CD14-positive monocyte (primary cell): ENCODE data around the gene MLLT3. TPM values are rescaled to one million over a fixed set of nuclear protein-coding genes. Genes with fewer than 3 reads are reported as not detected.

Experiments
- DNase-seq, 3 donors: peaks; one replicate each; pipeline ENCODE4 v3.0.0-alpha.2; 2011 to 2022
- H2AFZ ChIP-seq: 2 replicates; pipeline ENCODE4 v1.6.0; 2012; ENCODE audit warnings: mild to moderate bottlenecking, low read depth, low read length, inconsistent platforms; ENCODE audit not compliant: insufficient read depth, poor library complexity, severe bottlenecking
- H3K27ac ChIP-seq, 2 donors: 1 replicate in 1 of 2; 2 replicates in 1 of 2; pipeline ENCODE4 v1.5.1; 2012 to 2013; ENCODE audit warnings: low read length in 2 of 2, control low read depth in 1 of 2, inconsistent platforms in 1 of 2, low read depth in 1 of 2, mild to moderate bottlenecking in 1 of 2
- H3K27me3 ChIP-seq, 2 donors: one replicate each; pipeline versions ENCODE4 v1.6.0 to v1.6.1; 2011 to 2013; ENCODE audit warnings: low read length in 2 of 2; ENCODE audit not compliant: control insufficient read depth in 2 of 2, insufficient read depth in 2 of 2
- H3K36me3 ChIP-seq, 2 donors: replicated peaks in 1 of 2; 1 replicate in 1 of 2; 2 replicates in 1 of 2; pipeline versions ENCODE4 v1.5.1 to v1.6.1; 2012 to 2013; ENCODE audit warnings: low read length in 2 of 2, control low read depth in 1 of 2, inconsistent platforms in 1 of 2, mild to moderate bottlenecking in 1 of 2; ENCODE audit not compliant: insufficient read depth in 2 of 2, control insufficient read depth in 1 of 2
- H3K4me1 ChIP-seq, 2 donors: 1 replicate in 1 of 2; 2 replicates in 1 of 2; pipeline versions ENCODE4 v1.5.1 to v1.6.1; 2012 to 2013; ENCODE audit warnings: low read length in 2 of 2, control low read depth in 1 of 2, inconsistent platforms in 1 of 2, mild to moderate bottlenecking in 1 of 2, moderate library complexity in 1 of 2; ENCODE audit not compliant: insufficient read depth in 2 of 2, control insufficient read depth in 1 of 2
- H3K4me2 ChIP-seq: replicated peaks from 2 replicates; pipeline ENCODE3; 2012; ENCODE audit warnings: low read length, moderate library complexity, mild to moderate bottlenecking; ENCODE audit not compliant: poor library complexity, severe bottlenecking; ENCODE audit errors: extremely low read depth
- H3K4me3 ChIP-seq, 3 experiments: fragments of 200-600 bp in 1 of 3; sonication (generic) in 1 of 3; replicated peaks in 1 of 3; 1 replicate in 2 of 3; 2 replicates in 1 of 3; pipeline ENCODE4 v1.5.1; 2011 to 2013; ENCODE audit warnings: low read length in 3 of 3, mild to moderate bottlenecking in 3 of 3, control low read depth in 2 of 3, low read depth in 2 of 3, inconsistent platforms in 1 of 3, moderate library complexity in 1 of 3
- H3K79me2 ChIP-seq: 2 replicates; pipeline ENCODE4 v1.6.0; 2012; ENCODE audit warnings: mild to moderate bottlenecking, control low read depth, inconsistent platforms, low read length, moderate library complexity; ENCODE audit not compliant: insufficient read depth
- H3K9ac ChIP-seq: 2 replicates; pipeline ENCODE4 v1.6.0; 2017; ENCODE audit warnings: low read length, mild to moderate bottlenecking; ENCODE audit not compliant: insufficient read depth, poor library complexity, severe bottlenecking
- H3K9me3 ChIP-seq, 2 donors: replicated peaks in 1 of 2; 1 replicate in 1 of 2; 2 replicates in 1 of 2; pipeline versions ENCODE4 v1.5.1 to v1.6.1; 2012 to 2013; ENCODE audit warnings: low read length in 2 of 2, control low read depth in 1 of 2; ENCODE audit not compliant: control insufficient read depth in 1 of 2, insufficient read depth in 1 of 2
- H4K20me1 ChIP-seq: 2 replicates; pipeline ENCODE4 v1.6.0; 2012; ENCODE audit warnings: mild to moderate bottlenecking, low read length, control low read depth, moderate library complexity; ENCODE audit not compliant: insufficient read depth
- H3K27ac Mint-ChIP-seq, 7 donors: one replicate each; pipeline ENCODE4 v1.8.0; 2020; ENCODE audit warnings: mild to moderate bottlenecking in 7 of 7, mixed read lengths in 7 of 7, moderate library complexity in 6 of 7, inconsistent platforms in 2 of 7
- H3K27me3 Mint-ChIP-seq, 3 donors: one replicate each; pipeline ENCODE4 v1.8.0; 2021 to 2022; ENCODE audit warnings: low read depth in 3 of 3, mild to moderate bottlenecking in 3 of 3, mixed read lengths in 3 of 3, moderate library complexity in 3 of 3, inconsistent platforms in 1 of 3
- H3K36me3 Mint-ChIP-seq, 2 donors: one replicate each; pipeline ENCODE4 v1.8.0; 2020; ENCODE audit warnings: mixed read lengths in 2 of 2, inconsistent platforms in 1 of 2, mild to moderate bottlenecking in 1 of 2
- H3K4me1 Mint-ChIP-seq: one replicate; pipeline ENCODE4 v1.8.0; 2020; ENCODE audit warnings: mild to moderate bottlenecking, mixed read lengths
- H3K4me3 Mint-ChIP-seq, 2 donors: one replicate each; pipeline ENCODE4 v1.8.0; 2020; ENCODE audit warnings: mild to moderate bottlenecking in 2 of 2, mixed read lengths in 2 of 2, moderate library complexity in 1 of 2
- H3K9me3 Mint-ChIP-seq, 7 donors: one replicate each; pipeline ENCODE4 v1.8.0; 2020 to 2022; ENCODE audit warnings: mixed read lengths in 7 of 7, mild to moderate bottlenecking in 6 of 7, moderate library complexity in 6 of 7, inconsistent platforms in 2 of 7
- WGBS: methylation state at CpG from one replicate; pipeline ENCODE4 v1.1.5; 2013; ENCODE audit warnings: missing lambda C conversion rate; ENCODE audit not compliant: insufficient coverage; 5-methylcytosine and 5-hydroxymethylcytosine counted together
- intact Hi-C, 2 donors: fragments of 100-400 bp; cut with micrococcal nuclease; formaldehyde crosslinking; loops; one replicate each; pipeline versions ENCODE4 v1.15.0 to v1.15.1; 2023
- polyA plus RNA-seq, 3 donors: library from polyadenylated mRNA; depleted of rRNA in 1 of 3; unstranded in 2 of 3; stranded (reverse) in 1 of 3; fragments of 300-500 nt in 2 of 3; fragments of >200 nt in 1 of 3; fragmentation: Illumina TruSeq in 2 of 3; gene quantifications; 1 replicate in 2 of 3; 2 replicates in 1 of 3; pipeline ENCODE4 v1.2.3, GENCODE V29; 2012 to 2021
- TF ChIP-seq, protein P1 (sequence below): fragments of 200-600 bp; IDR thresholded peaks from one replicate; pipeline ENCODE4 v1.8.0; 2022; ENCODE audit warnings: antibody characterized with exemption, mild to moderate bottlenecking

The MLLT3 gene
- polyA plus RNA-seq, 3 donors: 0.81 to 2.3 (median 1.5) TPM

- Histone ChIP-seq H2AFZ (no peak overlapping the region), H3K27ac (no peak overlapping the region), H3K9ac (no peak overlapping the region), H3K27me3 (no peaks in the 10 kb centered on the region), H3K4me3 (no peak overlapping the region), H3K9me3 (no peaks in the 10 kb centered on the region), H3K4me2 (no peak overlapping the region), H3K4me1 (no peaks in the 10 kb centered on the region), H3K36me3 (no peaks in the 10 kb centered on the region), H4K20me1 (no peaks in the 10 kb centered on the region), H3K79me2 (no peaks in the 10 kb centered on the region)
- Mint-ChIP-seq H3K4me1 (peaks cover 10% of the 10 kb centered on the region), H3K4me3 (no peak overlapping the region), H3K9me3 (peaks cover 0 to 3% (median under 1%) of the 10 kb centered on the region in 7 donors), H3K27ac (no peak overlapping the region), H3K27me3 (no peaks in the 10 kb centered on the region), H3K36me3 (no peaks in the 10 kb centered on the region)
- TF ChIP-seq, protein P1, sequence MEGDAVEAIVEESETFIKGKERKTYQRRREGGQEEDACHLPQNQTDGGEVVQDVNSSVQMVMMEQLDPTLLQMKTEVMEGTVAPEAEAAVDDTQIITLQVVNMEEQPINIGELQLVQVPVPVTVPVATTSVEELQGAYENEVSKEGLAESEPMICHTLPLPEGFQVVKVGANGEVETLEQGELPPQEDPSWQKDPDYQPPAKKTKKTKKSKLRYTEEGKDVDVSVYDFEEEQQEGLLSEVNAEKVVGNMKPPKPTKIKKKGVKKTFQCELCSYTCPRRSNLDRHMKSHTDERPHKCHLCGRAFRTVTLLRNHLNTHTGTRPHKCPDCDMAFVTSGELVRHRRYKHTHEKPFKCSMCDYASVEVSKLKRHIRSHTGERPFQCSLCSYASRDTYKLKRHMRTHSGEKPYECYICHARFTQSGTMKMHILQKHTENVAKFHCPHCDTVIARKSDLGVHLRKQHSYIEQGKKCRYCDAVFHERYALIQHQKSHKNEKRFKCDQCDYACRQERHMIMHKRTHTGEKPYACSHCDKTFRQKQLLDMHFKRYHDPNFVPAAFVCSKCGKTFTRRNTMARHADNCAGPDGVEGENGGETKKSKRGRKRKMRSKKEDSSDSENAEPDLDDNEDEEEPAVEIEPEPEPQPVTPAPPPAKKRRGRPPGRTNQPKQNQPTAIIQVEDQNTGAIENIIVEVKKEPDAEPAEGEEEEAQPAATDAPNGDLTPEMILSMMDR: no peak
- no peak for DNase-seq
- intact Hi-C loops: no loop called here
- 100% methylated on average over 1 of the region's 1 CpG for WGBS
These were observed 133.6 kb downstream of the MLLT3 start for GRCh38 chr9:20488691-20489090.

DNA sequence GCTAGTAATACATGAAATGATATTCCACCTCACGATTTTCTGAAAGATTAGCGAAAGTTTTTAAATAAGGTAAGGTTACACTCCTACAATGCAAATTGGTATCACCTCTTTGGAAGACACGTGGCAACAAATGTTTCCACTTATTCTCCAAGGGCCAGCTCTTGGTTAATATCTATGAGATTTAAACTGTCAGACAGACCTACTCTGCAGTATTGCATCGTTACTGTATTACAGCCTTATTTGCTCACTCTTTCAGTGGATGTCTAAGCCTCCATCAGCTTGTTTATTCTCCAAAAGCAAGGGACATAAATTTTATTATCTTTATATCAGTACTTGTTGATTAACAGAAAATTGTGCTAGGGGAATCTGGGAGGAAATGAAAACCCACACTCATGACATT is 135.7 kb downstream of the MLLT3 start:
- TF ChIP-seq, protein P1: no peak
- no CpG with 5 or more reads among the region's 4 CpGs for WGBS
- H2AFZ ChIP-seq: no peak overlapping the region
- no peaks in the 10 kb centered on the region for H3K4me1 ChIP-seq
- no peaks in the 10 kb centered on the region for H3K27me3 ChIP-seq
- no peak overlapping the region for H3K27ac Mint-ChIP-seq
- no peak overlapping the region for H3K9ac ChIP-seq
- intact Hi-C loops: no loop called here
- no peaks in the 10 kb centered on the region for H3K9me3 ChIP-seq
- peaks cover 0 to 7% (median 2%) of the 10 kb centered on the region in 7 donors for H3K9me3 Mint-ChIP-seq
- no peak for DNase-seq
- H3K4me3 Mint-ChIP-seq: no peak overlapping the region
- no peaks in the 10 kb centered on the region for H3K79me2 ChIP-seq
- H3K4me2 ChIP-seq: no peak overlapping the region
- no peak overlapping the region for H3K27ac ChIP-seq
- H3K36me3 ChIP-seq: no peaks in the 10 kb centered on the region
- no peaks in the 10 kb centered on the region for H3K36me3 Mint-ChIP-seq
- peaks cover 10% of the 10 kb centered on the region for H3K4me1 Mint-ChIP-seq
- no peak overlapping the region for H3K4me3 ChIP-seq
- no peaks in the 10 kb centered on the region for H3K27me3 Mint-ChIP-seq
- H4K20me1 ChIP-seq: no peaks in the 10 kb centered on the region
